H1 (cell line): ENCODE measurements around the gene LBH. TPM values are rescaled to one million over a fixed set of nuclear protein-coding genes. Genes with fewer than 3 reads are reported as not detected.

Experiments
- CTCF ChIA-PET: fragments of 300-600 bp; sonication (Branson Sonifier 250); formaldehyde crosslinking; loops from one replicate; lab custom pipeline; 2021; ENCODE audit not compliant: partially characterized antibody; lab: Charles Lee
- POLR2A ChIA-PET: fragments of 300-600 bp; sonication (Branson Sonifier 250); formaldehyde crosslinking; loops from one replicate; lab custom pipeline; 2021; ENCODE audit warnings: inconsistent platforms; ENCODE audit not compliant: partially characterized antibody; lab: Charles Lee
- DNase-seq, 2 experiments: peaks; one replicate each; pipeline versions ENCODE4 v3.0.0 to v3.0.0-alpha.2; 2010 to 2022; ENCODE audit warnings: low spot score in 2 of 2, low read depth in 1 of 2, mixed read lengths in 1 of 2
- FAIRE-seq: peaks from 2 replicates; lab custom pipeline; 2011; peaks lifted over from hg19 to GRCh38; lab: Jason Lieb, UNC
- H2AFZ ChIP-seq: 2 replicates; pipeline ENCODE4 v1.8.1; 2012; ENCODE audit warnings: low read length, inconsistent platforms
- H2AK5ac ChIP-seq: 2 replicates; pipeline ENCODE4 v1.6.1; 2013; ENCODE audit warnings: low read depth, low read length
- H2BK120ac ChIP-seq: replicated peaks from 2 replicates; pipeline ENCODE3; 2013; ENCODE audit warnings: low read depth, low read length, inconsistent platforms
- H2BK12ac ChIP-seq: 2 replicates; pipeline ENCODE4 v1.6.1; 2013; ENCODE audit warnings: low read depth, low read length
- H2BK15ac ChIP-seq: 2 replicates; pipeline ENCODE4 v1.6.1; 2013; ENCODE audit warnings: low read length
- H2BK20ac ChIP-seq: 2 replicates; pipeline ENCODE4 v1.6.1; 2013; ENCODE audit warnings: low read length
- H2BK5ac ChIP-seq: 2 replicates; pipeline ENCODE4 v1.6.1; 2013; ENCODE audit warnings: low read depth, low read length
- H3K14ac ChIP-seq: 2 replicates; pipeline ENCODE4 v1.6.1; 2013; ENCODE audit warnings: inconsistent platforms; ENCODE audit not compliant: insufficient read length
- H3K18ac ChIP-seq: 2 replicates; pipeline ENCODE4 v1.6.1; 2013; ENCODE audit warnings: low read length; ENCODE audit errors: extremely low read depth
- H3K23ac ChIP-seq: 2 replicates; pipeline ENCODE4 v1.6.1; 2013; ENCODE audit warnings: inconsistent platforms; ENCODE audit not compliant: insufficient read length
- H3K23me2 ChIP-seq: 2 replicates; pipeline ENCODE4 v1.6.1; 2013; ENCODE audit warnings: low read depth, low read length
- H3K27ac ChIP-seq: 2 replicates; pipeline ENCODE4 v1.6.1; 2011; ENCODE audit warnings: low read depth, low read length, inconsistent platforms
- H3K27me3 ChIP-seq, 4 experiments: replicated peaks in 1 of 4; 1 replicate in 1 of 4; 2 replicates in 3 of 4; pipeline versions ENCODE4 v1.6.1 to v1.8.1; 2011 to 2013; ENCODE audit warnings: low read length in 3 of 4, mild to moderate bottlenecking in 3 of 4, inconsistent platforms in 2 of 4, mixed read lengths in 2 of 4, moderate library complexity in 1 of 4; ENCODE audit not compliant: control insufficient read depth in 3 of 4, insufficient read depth in 3 of 4; ENCODE audit errors: extremely low read depth in 1 of 4
- H3K36me3 ChIP-seq, 4 experiments: 2 replicates each; pipeline versions ENCODE4 v1.6.1 to v1.8.1; 2011 to 2013; ENCODE audit warnings: mild to moderate bottlenecking in 4 of 4, low read length in 3 of 4, moderate library complexity in 2 of 4, control low read depth in 1 of 4, inconsistent platforms in 1 of 4; ENCODE audit not compliant: insufficient read depth in 4 of 4, control insufficient read depth in 2 of 4
- H3K4ac ChIP-seq: replicated peaks from 2 replicates; pipeline ENCODE3; 2013; ENCODE audit warnings: low read length, low read depth, mixed read lengths, inconsistent platforms; ENCODE audit not compliant: insufficient read length
- H3K4me1 ChIP-seq, 4 experiments: replicated peaks in 1 of 4; 1 replicate in 1 of 4; 2 replicates in 3 of 4; pipeline versions ENCODE4 v1.6.1 to v1.8.1; 2011 to 2013; ENCODE audit warnings: low read length in 3 of 4, inconsistent platforms in 2 of 4, mixed read lengths in 1 of 4; ENCODE audit not compliant: insufficient read depth in 4 of 4, control insufficient read depth in 3 of 4
- H3K4me2 ChIP-seq, 2 experiments: 2 replicates each; pipeline versions ENCODE4 v1.6.1 to v1.8.1; 2011 to 2013; ENCODE audit warnings: low read depth in 2 of 2, low read length in 2 of 2, control low read depth in 1 of 2, inconsistent platforms in 1 of 2, mild to moderate bottlenecking in 1 of 2; ENCODE audit not compliant: insufficient read depth in 1 of 2
- H3K4me3 ChIP-seq, 4 experiments: fragments of 200-600, 300-600 bp in 1 of 4; sonication (generic), shearing (Covaris generic), sonication (Bioruptor Twin) in 1 of 4; 2 replicates each; pipeline versions ENCODE4 v1.5.1 to v1.8.1; 2011 to 2016; ENCODE audit warnings: low read length in 4 of 4, low read depth in 3 of 4, control low read depth in 2 of 4, inconsistent platforms in 2 of 4, mild to moderate bottlenecking in 2 of 4, mixed read lengths in 1 of 4, moderate library complexity in 1 of 4; ENCODE audit not compliant: insufficient read depth in 2 of 4; ENCODE audit errors: extremely low read depth in 1 of 4
- H3K56ac ChIP-seq: replicated peaks from 2 replicates; pipeline ENCODE3; 2013; ENCODE audit warnings: low read depth, mild to moderate bottlenecking, mixed read lengths, low read length, inconsistent platforms; ENCODE audit not compliant: insufficient read length
- H3K79me1 ChIP-seq: 2 replicates; pipeline ENCODE4 v1.6.1; 2013; ENCODE audit warnings: low read depth, low read length, control low read depth
- H3K79me2 ChIP-seq, 2 experiments: 2 replicates each; pipeline versions ENCODE4 v1.6.1 to v1.8.1; 2012 to 2013; ENCODE audit warnings: low read length in 2 of 2, mild to moderate bottlenecking in 2 of 2, inconsistent platforms in 1 of 2; ENCODE audit not compliant: insufficient read depth in 2 of 2, control insufficient read depth in 1 of 2
- H3K9ac ChIP-seq, 4 experiments: replicated peaks in 1 of 4; 1 replicate in 1 of 4; 2 replicates in 3 of 4; pipeline versions ENCODE4 v1.6.1 to v1.8.1; 2011 to 2013; ENCODE audit warnings: low read depth in 3 of 4, low read length in 3 of 4, control low read depth in 2 of 4, mild to moderate bottlenecking in 2 of 4, moderate library complexity in 2 of 4, inconsistent platforms in 1 of 4; ENCODE audit errors: extremely low read depth in 1 of 4
- H3K9me3 ChIP-seq, 2 experiments: 2 replicates each; pipeline versions ENCODE4 v1.6.1 to v1.8.1; 2012 to 2013; ENCODE audit warnings: mild to moderate bottlenecking in 2 of 2, moderate library complexity in 2 of 2, control low read depth in 1 of 2, inconsistent platforms in 1 of 2, low read depth in 1 of 2, low read length in 1 of 2, mixed read lengths in 1 of 2; ENCODE audit not compliant: insufficient read depth in 2 of 2
- H4K20me1 ChIP-seq, 2 experiments: replicated peaks in 1 of 2; 2 replicates each; pipeline versions ENCODE3 to v1.8.1; 2011 to 2013; ENCODE audit warnings: inconsistent platforms in 2 of 2, low read length in 2 of 2, mild to moderate bottlenecking in 1 of 2; ENCODE audit not compliant: insufficient read depth in 2 of 2, control insufficient read depth in 1 of 2
- H4K5ac ChIP-seq: 2 replicates; pipeline ENCODE4 v1.6.1; 2013; ENCODE audit warnings: low read length, low read depth, mixed read lengths, inconsistent platforms; ENCODE audit not compliant: insufficient read length
- H4K8ac ChIP-seq: 2 replicates; pipeline ENCODE4 v1.8.0; 2013; ENCODE audit warnings: mild to moderate bottlenecking, moderate library complexity, low read length, inconsistent platforms; ENCODE audit not compliant: insufficient read depth; ENCODE audit errors: extremely low read depth
- H4K91ac ChIP-seq: replicated peaks from 2 replicates; pipeline ENCODE3; 2013; ENCODE audit warnings: low read length, mixed read lengths, inconsistent platforms; ENCODE audit not compliant: insufficient read length
- ATF2 ChIP-seq: IDR thresholded peaks from 2 replicates; pipeline ENCODE4 v1.6.1; 2012; ENCODE audit warnings: low read length, inconsistent platforms
- CBX8 ChIP-seq: fragments of 300-800, 300-1000 bp; sonication (generic); IDR thresholded peaks from 2 replicates; pipeline ENCODE4 v1.7.1; 2016; ENCODE audit warnings: low read depth, low read length, borderline replicate concordance
- CEBPB ChIP-seq: IDR thresholded peaks from 2 replicates; pipeline ENCODE4 v1.6.1; 2012; ENCODE audit warnings: low read depth, low read length
- EP300 ChIP-seq, 2 experiments: IDR thresholded peaks; 1 replicate in 1 of 2; 2 replicates in 1 of 2; pipeline ENCODE4 v1.6.1; 2011 to 2012; ENCODE audit warnings: low read depth in 2 of 2, low read length in 2 of 2, mild to moderate bottlenecking in 2 of 2, borderline replicate concordance in 1 of 2, inconsistent platforms in 1 of 2, moderate library complexity in 1 of 2
- EZH2 ChIP-seq: fragments of 200-600 bp; sonication (generic); IDR thresholded peaks from 2 replicates; pipeline ENCODE4 v1.7.1; 2012; ENCODE audit warnings: low read depth, mild to moderate bottlenecking, moderate library complexity, low read length, inconsistent platforms; ENCODE audit not compliant: severe bottlenecking
- HDAC6 ChIP-seq: IDR thresholded peaks from one replicate; pipeline ENCODE4 v1.7.1; 2012; ENCODE audit warnings: low read depth, mild to moderate bottlenecking, inconsistent platforms, low read length, moderate library complexity
- KDM4A ChIP-seq: IDR thresholded peaks from one replicate; pipeline ENCODE4 v1.7.1; 2012; ENCODE audit warnings: low read depth, mild to moderate bottlenecking, moderate library complexity, low read length, inconsistent platforms; ENCODE audit not compliant: severe bottlenecking
- MAX ChIP-seq: IDR thresholded peaks from 2 replicates; pipeline ENCODE4 v1.6.1; 2012; ENCODE audit warnings: inconsistent platforms
- POLR2A ChIP-seq, 2 experiments: IDR thresholded peaks; 1 replicate in 1 of 2; 2 replicates in 1 of 2; pipeline ENCODE4 v1.6.1; 2011; ENCODE audit warnings: low read depth in 2 of 2, low read length in 2 of 2, mild to moderate bottlenecking in 2 of 2; ENCODE audit errors: control extremely low read depth in 1 of 2
- RAD21 ChIP-seq, 2 experiments: IDR thresholded peaks in 1 of 2; conservative IDR thresholded peaks in 1 of 2; 2 replicates each; pipeline ENCODE4 v1.6.1; 2011; ENCODE audit warnings: low read depth in 2 of 2, low read length in 2 of 2, improper control_type of control experiment in 1 of 2, inconsistent platforms in 1 of 2, mild to moderate bottlenecking in 1 of 2, moderate library complexity in 1 of 2
- SIN3A ChIP-seq, 2 experiments: IDR thresholded peaks in 1 of 2; conservative IDR thresholded peaks in 1 of 2; 2 replicates each; pipeline ENCODE4 v1.6.1; 2011 to 2012; ENCODE audit warnings: low read length in 2 of 2, improper control_type of control experiment in 1 of 2, low read depth in 1 of 2, mild to moderate bottlenecking in 1 of 2
- WGBS, 2 experiments: shearing (Covaris generic) in 1 of 2; methylation state at CpG; one replicate each; pipeline versions ENCODE4 v1.1.6 to v1.1.7; 2013 to 2015; ENCODE audit warnings: low lambda C conversion rate in 2 of 2, mixed read lengths in 2 of 2, inconsistent platforms in 1 of 2, low coverage in 1 of 2, missing lambda C conversion rate in 1 of 2; ENCODE audit not compliant: insufficient replicate concordance in 2 of 2, insufficient coverage in 1 of 2, insufficient read length in 1 of 2; ENCODE audit errors: extremely low coverage in 1 of 2, missing lambda C conversion rate in 1 of 2; 5-methylcytosine and 5-hydroxymethylcytosine counted together
- polyA plus RNA-seq, 7 experiments: library from polyadenylated mRNA; depleted of rRNA in 3 of 7; stranded (reverse) in 5 of 7; unstranded in 2 of 7; fragments of >200 nt in 5 of 7; fragments of 200-250 nt in 2 of 7; gene quantifications; 1 replicate in 5 of 7; 2 replicates in 1 of 7; 4 replicates in 1 of 7; pipeline versions ENCODE4 v1.2.1 to v1.2.3, GENCODE V29; 2011 to 2013; ENCODE audit warnings: missing spikeins in 2 of 7, mixed read lengths in 2 of 7
- total RNA-seq: library from RNA; stranded (reverse); fragmentation: NEBNext Ultra II Directional; extraction: Animal tissue kit (Norgen Biotek cat#: 25700); gene quantifications from 2 replicates; pipeline ENCODE4 v1.2.1, GENCODE V29; 2021

The LBH gene
- total and polyA plus RNA-seq, 2 of the 8 experiments (the other 6 are each of a cell fraction or from before 2014, with no cell fraction given) = 25.7 to 34.5 TPM

GRCh38 chr2:30208453-30208852 is 22.9 kb upstream of the LBH start:
- peak; percentile 91 for FAIRE-seq
- H3K14ac ChIP-seq = no peak overlapping the region
- 0 out of 2 replicates have a peak, but pooled peaks have one; percentile 23 for TF ChIP-seq ATF2
- TF ChIP-seq HDAC6 = no peak
- TF ChIP-seq EP300 (IDR thresholded peaks at IDR 0.05; ENCODE audit: borderline replicate concordance in 1 of 2, low read depth in 2 of 2, low read length in 2 of 2) = no peak
- no peak for TF ChIP-seq CEBPB
- TF ChIP-seq EZH2 = no peak
- TF ChIP-seq CBX8 = no peak
- no peak for TF ChIP-seq MAX
- TF ChIP-seq SIN3A (conservative IDR thresholded peaks at IDR 0.05 in 1 of 2, IDR thresholded peaks at IDR 0.05 in 1 of 2; ENCODE audit: low read depth in 1 of 2, low read length in 2 of 2) = no peak
- TF ChIP-seq POLR2A (IDR thresholded peaks at IDR 0.05; ENCODE audit: control extremely low read depth in 1 of 2, low read depth in 2 of 2, low read length in 2 of 2) = no peak
- peak; percentile 98 to 99 for TF ChIP-seq RAD21 (IDR thresholded peaks at IDR 0.05 in 1 of 2, conservative IDR thresholded peaks at IDR 0.05 in 1 of 2; ENCODE audit: low read depth in 2 of 2, low read length in 2 of 2)
- TF ChIP-seq KDM4A = no peak

More at GRCh38 chr2:30208453-30208852, 22.9 kb upstream of the LBH start:
- no peak overlapping the region for H2AK5ac ChIP-seq
- H3K4me3 ChIP-seq = no peak overlapping the region
- H3K23ac ChIP-seq = no peak overlapping the region
- H3K79me2 ChIP-seq = no peaks in the 10 kb centered on the region; a peak in 1 of 4 replicates
- 0 out of 2 replicates have a peak overlapping the region, but pooled peaks have one; percentile 7 for H3K18ac ChIP-seq
- no peak overlapping the region for H2BK15ac ChIP-seq
- H3K27me3 ChIP-seq = no peaks in the 10 kb centered on the region
- H3K9me3 ChIP-seq = no peaks in the 10 kb centered on the region
- H4K5ac ChIP-seq = no peak overlapping the region
- no peak overlapping the region for H3K4ac ChIP-seq
- no peak overlapping the region for H3K27ac ChIP-seq
- no peak overlapping the region for H3K9ac ChIP-seq
- H3K23me2 ChIP-seq = no peaks in the 10 kb centered on the region
- no peaks in the 10 kb centered on the region for H3K79me1 ChIP-seq
- no peak overlapping the region for H4K8ac ChIP-seq
- no peak overlapping the region for H2BK20ac ChIP-seq
- peaks cover 0 to 4% (median 2%) of the 10 kb centered on the region in 4 experiments; a peak in 3 of 7 replicates for H3K4me1 ChIP-seq
- POLR2A ChIA-PET = interaction anchor here (1.6 to 3.0 kb wide), 2 partner anchors 23 to 39 kb away, joined by 4 to 14 read pairs; partner anchors contain the start of gene LBH
- peak; percentile 57 to 77 for DNase-seq
- WGBS, 2 experiments = 5% methylated on average over 2 of the region's 2 CpGs; no CpG with 5 or more reads in 1 of the 2 experiments
- H2BK5ac ChIP-seq = no peak overlapping the region
- no peaks in the 10 kb centered on the region for H4K20me1 ChIP-seq
- no peak overlapping the region for H2BK12ac ChIP-seq
- H3K36me3 ChIP-seq = no peaks in the 10 kb centered on the region
- CTCF ChIA-PET = interaction anchor here (0.7 to 5.7 kb wide), 49 partner anchors 9 to 1061 kb away, joined by 3 to 143 read pairs (median 4); no protein-coding TSS in a partner anchor
- H3K56ac ChIP-seq = no peak overlapping the region
- no peak overlapping the region for H4K91ac ChIP-seq
- no peak overlapping the region for H3K4me2 ChIP-seq
- H2AFZ ChIP-seq = no peak overlapping the region
- no peak overlapping the region for H2BK120ac ChIP-seq
